GM19463 (cell line): ENCODE data around the gene LY86.

Source experiments
- ATAC-seq: cut with Tn5 transposase; IDR thresholded peaks from one replicate; pipeline ENCODE4 v1.9.1; 2021; ENCODE audit warnings: mild to moderate bottlenecking, moderate library complexity; ENCODE audit not compliant: unreplicated experiment

LY86 gene

GRCh38 chr6:6678811-6679210 is 90.3 kb downstream of the LY86 start:
- ATAC-seq: no peak

- ATAC-seq: no peak
Measured at GRCh38 chr6:6679633-6680032, 91.1 kb downstream of the LY86 start.

- no peak for ATAC-seq
Measured at GRCh38 chr6:6680526-6680925, 92.0 kb downstream of the LY86 start.

GRCh38 chr6:6681075-6681849 is 92.7 kb downstream of the LY86 start:
- ATAC-seq: no peak

- ATAC-seq: no peak
Measured at GRCh38 chr6:6682225-6682624, 93.7 kb downstream of the LY86 start.

GRCh38 chr6:6683969-6684833 is 95.7 kb downstream of the LY86 start:
- peak; percentile 77 for ATAC-seq

- ATAC-seq: no peak
Measured at GRCh38 chr6:6685249-6686040, 96.9 kb downstream of the LY86 start.

GRCh38 chr6:6686176-6686575 is 97.7 kb downstream of the LY86 start:
- ATAC-seq: no peak

GRCh38 chr6:6686748-6687601 is 98.5 kb downstream of the LY86 start:
- ATAC-seq: no peak

GRCh38 chr6:6688283-6688682 is 99.8 kb downstream of the LY86 start:
- ATAC-seq: no peak

- no peak for ATAC-seq
Measured at GRCh38 chr6:6688951-6689350, 100.4 kb downstream of the LY86 start.

- ATAC-seq: no peak
Measured at GRCh38 chr6:6689400-6690143, 101.1 kb downstream of the LY86 start.

GRCh38 chr6:6690144-6690483 is 101.6 kb downstream of the LY86 start:
- ATAC-seq: no peak

- no peak for ATAC-seq
Measured at GRCh38 chr6:6694368-6694780, 105.9 kb downstream of the LY86 start.

GRCh38 chr6:6694825-6695624 is 106.5 kb downstream of the LY86 start:
- ATAC-seq: no peak

GRCh38 chr6:6695625-6696276 is 107.2 kb downstream of the LY86 start:
- no peak for ATAC-seq

- ATAC-seq: no peak
Measured at GRCh38 chr6:6696867-6697531, 108.5 kb downstream of the LY86 start.

GRCh38 chr6:6697620-6698019 is 109.1 kb downstream of the LY86 start:
- ATAC-seq: no peak
